PC-3 (cell line): ENCODE data around the gene MOB1B. TPM values are rescaled to one million over a fixed set of nuclear protein-coding genes. Genes with fewer than 3 reads are reported as not detected.
A peak's percentile ranks its signal among the peaks of the same experiment; 100 is the strongest.
"Not testable (repeated sequence)": the region's sequence is repeated elsewhere in the genome, so short reads cannot be mapped to it uniquely, and the experiment has no call there.

Source experiments
- ATAC-seq: fragments of 200-7000 bp; cut with Tn5 transposase; 2 replicates; pipeline ENCODE4 v1.9.1; 2020; ENCODE audit warnings: mild to moderate bottlenecking, moderate library complexity
- BruUV-seq: library from RNA; stranded (reverse); fragments of 400-500 nt; replicated peaks from 2 replicates; lab custom pipeline; 2021; lab: Mats Ljungman, UMichigan
- CTCF ChIA-PET: fragments of 300-600 bp; sonication (Branson Sonifier 250); formaldehyde crosslinking; loops from one replicate; lab custom pipeline; 2022; ENCODE audit warnings: antibody characterized with exemption; lab: Charles Lee
- POLR2A ChIA-PET: fragments of 300-600 bp; sonication (Branson Sonifier 250); formaldehyde crosslinking; loops from one replicate; lab custom pipeline; 2022; ENCODE audit warnings: antibody characterized with exemption; ENCODE audit not compliant: unreplicated experiment; lab: Charles Lee
- DNase-seq: peaks from one replicate; pipeline ENCODE4 v3.0.0-alpha.2; 2015
- H2AFZ ChIP-seq: fragments of 300-600 bp; sonication (generic); 2 replicates; pipeline ENCODE4 v1.6.0; 2016; ENCODE audit warnings: antibody characterized with exemption, low read length
- H3F3A ChIP-seq: fragments of 300-600 bp; sonication (generic); one replicate; pipeline ENCODE4 v1.6.0; 2017; ENCODE audit warnings: antibody characterized with exemption, low read length, control low read depth, mild to moderate bottlenecking; ENCODE audit not compliant: unreplicated experiment
- H3K27ac ChIP-seq: fragments of 300-600 bp; sonication (generic); 2 replicates; pipeline ENCODE4 v1.5.1; 2016; ENCODE audit warnings: mild to moderate bottlenecking, low read length
- H3K27me3 ChIP-seq: fragments of 300-600 bp; sonication (generic); 2 replicates; pipeline ENCODE4 v1.6.1; 2016; ENCODE audit warnings: low read length, mixed read lengths
- H3K36me3 ChIP-seq: fragments of 300-600 bp; sonication (generic); 2 replicates; pipeline ENCODE4 v1.6.1; 2016; ENCODE audit warnings: low read depth, mixed run types, low read length, mixed read lengths
- H3K4me1 ChIP-seq: fragments of 300-600 bp; sonication (generic); 2 replicates; pipeline ENCODE4 v1.5.1; 2016; ENCODE audit warnings: low read length; ENCODE audit not compliant: insufficient read depth
- H3K4me2 ChIP-seq: fragments of 300-600 bp; sonication (generic); 2 replicates; pipeline ENCODE4 v1.6.0; 2016; ENCODE audit warnings: low read length
- H3K4me3 ChIP-seq: fragments of 300-600 bp; sonication (generic); 2 replicates; pipeline ENCODE4 v1.5.1; 2016; ENCODE audit warnings: mild to moderate bottlenecking, low read length, mixed read lengths
- H3K79me2 ChIP-seq: fragments of 300-600 bp; sonication (generic); 2 replicates; pipeline ENCODE4 v1.6.1; 2017; ENCODE audit warnings: low read length, mixed read lengths
- H3K9ac ChIP-seq: fragments of 300-600 bp; sonication (generic); 2 replicates; pipeline ENCODE4 v1.6.0; 2016; ENCODE audit warnings: mild to moderate bottlenecking, low read length
- H3K9me2 ChIP-seq: fragments of 300-600 bp; sonication (generic); replicated peaks from 2 replicates; pipeline ENCODE4 v1.6.1; 2016; ENCODE audit warnings: mixed run types, low read length, mixed read lengths
- H3K9me3 ChIP-seq: fragments of 300-600 bp; sonication (generic); 2 replicates; pipeline ENCODE4 v1.6.1; 2016; ENCODE audit warnings: low read length, mixed read lengths
- H4K20me1 ChIP-seq: fragments of 300-600 bp; sonication (generic); 2 replicates; pipeline ENCODE4 v1.6.1; 2016; ENCODE audit warnings: low read length, mixed read lengths
- EZH2 ChIP-seq: fragments of 300-600 bp; sonication (generic); IDR thresholded peaks from one replicate; pipeline ENCODE4 v1.6.1; 2017; ENCODE audit warnings: antibody characterized with exemption, mild to moderate bottlenecking, low read length; ENCODE audit not compliant: unreplicated experiment
- EZH2phosphoT487 ChIP-seq: fragments of 300-600 bp; sonication (generic); IDR thresholded peaks from 2 replicates; pipeline ENCODE4 v1.6.1; 2018; ENCODE audit warnings: mild to moderate bottlenecking, antibody characterized with exemption, low read length, borderline replicate concordance
- intact Hi-C: fragments of 100-400 bp; cut with micrococcal nuclease; formaldehyde crosslinking; loops from 2 replicates; pipeline ENCODE4 v1.9.0; 2023
- total RNA-seq: library from RNA; depleted of rRNA; stranded (reverse); fragments of >200 nt; gene quantifications from 2 replicates; pipeline ENCODE4 v1.2.3, GENCODE V29; 2014; rRNA removed
- TF ChIP-seq, protein P1 (sequence below): fragments of 300-600 bp; sonication (generic); conservative IDR thresholded peaks from 2 replicates; pipeline ENCODE4 v1.5.1; 2017; ENCODE audit warnings: antibody characterized with exemption, low read depth, mild to moderate bottlenecking, low read length

Gene MOB1B
- total RNA-seq, 1 experiment from 2014 or later: 11.4 TPM

DNA sequence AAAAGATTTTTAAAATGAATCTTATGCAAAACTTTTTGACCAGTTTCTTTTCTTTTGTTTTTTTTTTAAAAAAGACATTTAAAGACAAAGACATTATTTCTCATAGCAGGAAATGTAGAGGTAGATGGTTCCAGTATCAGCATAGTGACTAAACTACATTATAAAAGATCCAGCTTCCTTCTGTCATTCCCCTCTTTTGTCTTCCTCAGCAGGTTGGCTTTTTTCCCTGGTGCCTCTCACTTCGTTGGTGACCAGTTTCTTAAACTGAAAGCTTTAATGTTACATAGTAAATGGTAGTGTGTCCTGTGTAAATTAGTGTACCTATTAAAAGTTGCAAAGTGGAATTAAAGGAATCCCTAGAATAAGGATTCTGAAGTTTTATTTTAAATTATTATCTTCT, 127.3 kb downstream of the MOB1B start:
- H3K9me2 ChIP-seq: no peaks in the 10 kb centered on the region
- TF ChIP-seq EZH2 (no peak), EZH2phosphoT487 (no peak)
- TF ChIP-seq, protein P1, sequence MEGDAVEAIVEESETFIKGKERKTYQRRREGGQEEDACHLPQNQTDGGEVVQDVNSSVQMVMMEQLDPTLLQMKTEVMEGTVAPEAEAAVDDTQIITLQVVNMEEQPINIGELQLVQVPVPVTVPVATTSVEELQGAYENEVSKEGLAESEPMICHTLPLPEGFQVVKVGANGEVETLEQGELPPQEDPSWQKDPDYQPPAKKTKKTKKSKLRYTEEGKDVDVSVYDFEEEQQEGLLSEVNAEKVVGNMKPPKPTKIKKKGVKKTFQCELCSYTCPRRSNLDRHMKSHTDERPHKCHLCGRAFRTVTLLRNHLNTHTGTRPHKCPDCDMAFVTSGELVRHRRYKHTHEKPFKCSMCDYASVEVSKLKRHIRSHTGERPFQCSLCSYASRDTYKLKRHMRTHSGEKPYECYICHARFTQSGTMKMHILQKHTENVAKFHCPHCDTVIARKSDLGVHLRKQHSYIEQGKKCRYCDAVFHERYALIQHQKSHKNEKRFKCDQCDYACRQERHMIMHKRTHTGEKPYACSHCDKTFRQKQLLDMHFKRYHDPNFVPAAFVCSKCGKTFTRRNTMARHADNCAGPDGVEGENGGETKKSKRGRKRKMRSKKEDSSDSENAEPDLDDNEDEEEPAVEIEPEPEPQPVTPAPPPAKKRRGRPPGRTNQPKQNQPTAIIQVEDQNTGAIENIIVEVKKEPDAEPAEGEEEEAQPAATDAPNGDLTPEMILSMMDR: no peak
- POLR2A ChIA-PET: no interaction called here
- DNase-seq: no peak
- H3K9ac ChIP-seq: no peak overlapping the region
- H3K4me2 ChIP-seq: no peak overlapping the region
- BruUV-seq: no TSS peak
- ATAC-seq: no peak
- no peak overlapping the region for H2AFZ ChIP-seq
- H3K36me3 ChIP-seq: peaks cover 2% of the 10 kb centered on the region
- H3K27ac ChIP-seq: no peak overlapping the region
- CTCF ChIA-PET: no interaction called here
- H3K79me2 ChIP-seq: no peaks in the 10 kb centered on the region
- H3K27me3 ChIP-seq: no peaks in the 10 kb centered on the region
- intact Hi-C loops: no loop called here
- H3F3A ChIP-seq: no peaks in the 10 kb centered on the region
- no peak overlapping the region for H3K4me3 ChIP-seq
- H3K4me1 ChIP-seq: peaks cover 11% of the 10 kb centered on the region; the same call in 1 of the 2 replicates
- no peaks in the 10 kb centered on the region for H4K20me1 ChIP-seq
- no peaks in the 10 kb centered on the region for H3K9me3 ChIP-seq

DNA sequence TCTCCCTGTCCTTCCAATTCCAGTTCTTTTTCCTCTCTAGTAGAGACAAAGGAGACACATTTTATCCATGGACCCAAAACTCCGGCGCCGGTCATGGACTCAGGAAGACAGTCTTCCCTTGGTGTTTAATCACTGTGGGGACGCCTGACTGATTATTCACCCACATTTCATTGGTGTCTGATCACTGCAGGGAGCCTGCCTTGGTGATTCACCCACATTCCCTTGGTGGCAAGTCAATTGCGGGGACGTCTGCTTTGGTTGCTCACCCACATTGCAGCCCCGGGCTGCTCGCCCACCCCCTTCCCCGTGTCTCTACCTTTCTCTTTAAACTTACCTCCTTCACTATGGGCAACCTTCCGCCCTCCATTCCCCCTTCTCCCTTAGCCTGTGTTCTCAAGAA, 129.9 kb downstream of the MOB1B start:
- H3K4me1 ChIP-seq, H3K79me2 ChIP-seq, BruUV-seq, POLR2A ChIA-PET, H4K20me1 ChIP-seq, H3K4me3 ChIP-seq, H3K36me3 ChIP-seq, H3F3A ChIP-seq, H3K27ac ChIP-seq, H3K4me2 ChIP-seq, ATAC-seq, H3K9ac ChIP-seq, intact Hi-C loops, CTCF ChIA-PET, H3K27me3 ChIP-seq, H2AFZ ChIP-seq, H3K9me2 ChIP-seq, H3K9me3 ChIP-seq: not testable (repeated sequence)
- peak; percentile 18 for DNase-seq

Other genes with a start within 250 kb of the MOB1B start
- gene JCHAIN, start 235.9 kb upstream of the MOB1B start, total RNA-seq: not detected in 2 replicates
- gene UTP3, start 213.8 kb upstream of the MOB1B start, total RNA-seq: 27.8 and 38.5 TPM in 2 replicates
- gene RUFY3, start 180.4 kb upstream of the MOB1B start, total RNA-seq: 22.1 and 25.6 TPM in 2 replicates
- 102 and 103 TPM in 2 replicates for gene GRSF1, start 62.5 kb upstream of the MOB1B start, total RNA-seq
- gene DCK, start 91.3 kb downstream of the MOB1B start, total RNA-seq: 19.5 and 21.0 TPM in 2 replicates